Liver (tissue), 3 donors: ENCODE data around the gene ICAM5.

Experiments
- GABPA ChIP-seq, 2 donors: IDR thresholded peaks in 1 of 2; conservative IDR thresholded peaks in 1 of 2; 2 replicates each; pipeline ENCODE4 v1.6.1; 2016; ENCODE audit warnings: antibody characterized with exemption in 2 of 2, mild to moderate bottlenecking in 1 of 2, moderate library complexity in 1 of 2
- TF ChIP-seq, protein P1 (sequence below): fragments of 150-350 bp; IDR thresholded peaks from 2 replicates; pipeline ENCODE4 v1.5.1; 2017; ENCODE audit warnings: improper control_type of control experiment, low read depth, low read length; ENCODE audit not compliant: missing input control
- donor health status: healthy.
- donor health status: healthy.

DNA sequence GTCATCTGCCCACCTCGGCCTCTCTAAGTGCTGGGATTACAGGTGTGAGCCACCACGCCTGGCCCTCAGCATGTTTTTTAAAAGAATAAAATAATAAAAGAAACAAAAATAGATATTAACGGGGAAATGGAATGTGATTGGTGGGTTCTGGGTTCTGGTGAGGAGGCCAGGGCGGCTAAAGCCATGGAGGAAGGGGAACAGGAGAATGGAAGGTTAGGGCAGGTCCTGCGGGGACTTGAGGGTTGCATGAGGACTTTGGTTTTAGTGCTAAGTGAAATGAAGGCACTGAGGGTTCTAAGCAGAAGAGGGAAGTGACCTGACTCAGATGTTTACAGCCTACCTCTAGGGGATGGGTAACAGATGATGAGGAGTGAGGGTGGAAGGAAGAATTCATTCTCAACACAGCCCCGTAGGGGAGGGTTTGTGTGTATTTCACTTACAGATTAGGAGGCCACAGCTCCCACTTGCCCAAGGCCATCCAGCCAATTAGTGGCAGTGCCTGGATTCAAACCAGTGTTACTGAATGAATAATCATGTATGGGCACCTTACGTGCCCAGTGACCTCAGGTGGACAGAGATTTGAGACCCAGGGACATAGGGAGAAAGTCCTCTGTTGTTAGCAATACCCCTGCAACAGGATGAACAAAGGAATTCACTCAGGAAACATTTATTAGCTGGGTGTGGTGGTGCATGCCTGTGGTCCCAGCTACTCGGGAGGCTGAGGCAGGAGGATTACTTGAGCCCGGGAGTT is 44.4 kb upstream of the ICAM5 start:
- no peak for TF ChIP-seq GABPA (IDR thresholded peaks at IDR 0.05 in 1 of 2, conservative IDR thresholded peaks at IDR 0.05 in 1 of 2)
- TF ChIP-seq, protein P1, sequence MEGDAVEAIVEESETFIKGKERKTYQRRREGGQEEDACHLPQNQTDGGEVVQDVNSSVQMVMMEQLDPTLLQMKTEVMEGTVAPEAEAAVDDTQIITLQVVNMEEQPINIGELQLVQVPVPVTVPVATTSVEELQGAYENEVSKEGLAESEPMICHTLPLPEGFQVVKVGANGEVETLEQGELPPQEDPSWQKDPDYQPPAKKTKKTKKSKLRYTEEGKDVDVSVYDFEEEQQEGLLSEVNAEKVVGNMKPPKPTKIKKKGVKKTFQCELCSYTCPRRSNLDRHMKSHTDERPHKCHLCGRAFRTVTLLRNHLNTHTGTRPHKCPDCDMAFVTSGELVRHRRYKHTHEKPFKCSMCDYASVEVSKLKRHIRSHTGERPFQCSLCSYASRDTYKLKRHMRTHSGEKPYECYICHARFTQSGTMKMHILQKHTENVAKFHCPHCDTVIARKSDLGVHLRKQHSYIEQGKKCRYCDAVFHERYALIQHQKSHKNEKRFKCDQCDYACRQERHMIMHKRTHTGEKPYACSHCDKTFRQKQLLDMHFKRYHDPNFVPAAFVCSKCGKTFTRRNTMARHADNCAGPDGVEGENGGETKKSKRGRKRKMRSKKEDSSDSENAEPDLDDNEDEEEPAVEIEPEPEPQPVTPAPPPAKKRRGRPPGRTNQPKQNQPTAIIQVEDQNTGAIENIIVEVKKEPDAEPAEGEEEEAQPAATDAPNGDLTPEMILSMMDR: no peak
